ENCODE measurements around the gene LPAR1. TPM values are rescaled to one million over a fixed set of nuclear protein-coding genes. Genes with fewer than 3 reads are reported as not detected.
"Not testable (repeated sequence)": the region's sequence is repeated elsewhere in the genome, so short reads cannot be mapped to it uniquely, and the experiment has no call there.

Gene LPAR1
- total RNA-seq, 3 donors from 2014 or later, result 27.5 to 44.9 (median 30.3) TPM

- no peaks in the 10 kb centered on the region for H3K9me3 ChIP-seq
- H3K36me3 ChIP-seq (ENCODE audit: low read depth), result no peaks in the 10 kb centered on the region
- ATAC-seq (no peak), DNase-seq (no peak)
- H3K4me3 ChIP-seq, result no peak overlapping the region
- intact Hi-C loops (cut with DNase I, micrococcal nuclease), result no loop called here
- no peaks in the 10 kb centered on the region for H3K4me1 ChIP-seq (ENCODE audit: low read depth)
- no peak for TF ChIP-seq CTCF (IDR thresholded peaks at IDR 0.05)
These were observed 25.1 kb upstream of the LPAR1 start for GRCh38 chr9:111063332-111063731.

GRCh38 chr9:111058166-111058565, 19.9 kb upstream of the LPAR1 start:
- no peak for TF ChIP-seq CTCF (IDR thresholded peaks at IDR 0.05)
- DNase-seq, result no peak
- Histone ChIP-seq H3K36me3 (ENCODE audit: low read depth) (no peaks in the 10 kb centered on the region), H3K4me3 (no peak overlapping the region), H3K4me1 (ENCODE audit: low read depth) (no peaks in the 10 kb centered on the region), H3K9me3 (no peaks in the 10 kb centered on the region)
- no peak for ATAC-seq
- intact Hi-C loops (cut with DNase I, micrococcal nuclease), result no loop called here

- intact Hi-C loops (cut with DNase I, micrococcal nuclease), result no loop called here
- no peak for DNase-seq
- no peak for TF ChIP-seq CTCF (IDR thresholded peaks at IDR 0.05)
These were observed 18.3 kb upstream of the LPAR1 start for GRCh38 chr9:111056538-111056937.

GRCh38 chr9:111052791-111053190, 14.5 kb upstream of the LPAR1 start:
- no peak for ATAC-seq

More at GRCh38 chr9:111056538-111056937, 18.3 kb upstream of the LPAR1 start:
- H3K36me3 ChIP-seq (ENCODE audit: low read depth), result no peaks in the 10 kb centered on the region
- H3K4me1 ChIP-seq (ENCODE audit: low read depth), result no peaks in the 10 kb centered on the region
- no peaks in the 10 kb centered on the region for H3K9me3 ChIP-seq
- ATAC-seq, result no peak
- no peak overlapping the region for H3K4me3 ChIP-seq

GRCh38 chr9:111051400-111051799, 13.1 kb upstream of the LPAR1 start:
- no peak overlapping the region for H3K4me3 ChIP-seq
- H3K4me1 ChIP-seq (ENCODE audit: low read depth), result no peaks in the 10 kb centered on the region
- no peak for DNase-seq
- no peak for TF ChIP-seq CTCF (IDR thresholded peaks at IDR 0.05)
- intact Hi-C loops (cut with DNase I, micrococcal nuclease), result no loop called here
- H3K9me3 ChIP-seq, result no peaks in the 10 kb centered on the region
- H3K36me3 ChIP-seq (ENCODE audit: low read depth), result no peaks in the 10 kb centered on the region
- no peak for ATAC-seq

More at GRCh38 chr9:111052791-111053190, 14.5 kb upstream of the LPAR1 start:
- H3K4me1 ChIP-seq (ENCODE audit: low read depth), result no peaks in the 10 kb centered on the region
- TF ChIP-seq CTCF (IDR thresholded peaks at IDR 0.05), result no peak
- H3K36me3 ChIP-seq (ENCODE audit: low read depth), result no peaks in the 10 kb centered on the region
- H3K4me3 ChIP-seq, result no peak overlapping the region
- no peaks in the 10 kb centered on the region for H3K9me3 ChIP-seq
- no peak for DNase-seq
- intact Hi-C loops (cut with DNase I, micrococcal nuclease), result no loop called here

- intact Hi-C loops (cut with DNase I, micrococcal nuclease), result no loop called here
- Histone ChIP-seq H3K9me3 (no peaks in the 10 kb centered on the region), H3K4me3 (no peak overlapping the region), H3K4me1 (ENCODE audit: low read depth) (no peaks in the 10 kb centered on the region), H3K36me3 (ENCODE audit: low read depth) (no peaks in the 10 kb centered on the region)
- no peak for TF ChIP-seq CTCF (IDR thresholded peaks at IDR 0.05)
- ATAC-seq, result no peak
- no peak for DNase-seq
These were observed 12.5 kb upstream of the LPAR1 start for GRCh38 chr9:111050819-111051218.

GRCh38 chr9:111047287-111047686, 9.0 kb upstream of the LPAR1 start:
- H3K9me3 ChIP-seq; H3K36me3 ChIP-seq (ENCODE audit: low read depth); ATAC-seq; DNase-seq; intact Hi-C loops (cut with DNase I, micrococcal nuclease); H3K4me3 ChIP-seq; H3K4me1 ChIP-seq (ENCODE audit: low read depth): not testable (repeated sequence)

Measured in mucosa of descending colon (tissue), 3 donors.